COLO829 (cell line): ENCODE data around the gene WDR7.
A peak's percentile ranks its signal among the peaks of the same experiment; 100 is the strongest.

Experiments used
- DNase-seq: peaks from one replicate; pipeline ENCODE4 v3.0.0; 2012; ENCODE audit warnings: low spot score

WDR7 gene

DNA sequence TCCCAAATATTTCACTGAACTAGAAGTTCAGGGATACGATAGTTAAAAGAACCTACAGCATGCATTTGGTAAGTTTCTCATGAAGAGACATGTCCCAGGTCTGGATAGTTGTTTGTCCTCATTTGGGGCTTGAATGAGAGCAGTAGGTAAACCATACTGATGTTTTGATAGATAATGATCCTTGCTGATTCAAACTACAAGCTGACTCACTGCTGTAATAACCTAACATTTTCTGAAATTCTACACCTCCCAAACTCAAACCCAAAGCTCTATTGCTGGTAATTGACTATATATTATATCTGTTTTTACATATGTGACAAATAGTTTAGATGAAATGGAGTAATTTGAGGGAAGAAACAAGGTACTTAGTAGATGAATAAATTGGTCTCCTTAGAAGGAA lies 341.6 kb downstream of the WDR7 start:
- DNase-seq = no peak

DNA sequence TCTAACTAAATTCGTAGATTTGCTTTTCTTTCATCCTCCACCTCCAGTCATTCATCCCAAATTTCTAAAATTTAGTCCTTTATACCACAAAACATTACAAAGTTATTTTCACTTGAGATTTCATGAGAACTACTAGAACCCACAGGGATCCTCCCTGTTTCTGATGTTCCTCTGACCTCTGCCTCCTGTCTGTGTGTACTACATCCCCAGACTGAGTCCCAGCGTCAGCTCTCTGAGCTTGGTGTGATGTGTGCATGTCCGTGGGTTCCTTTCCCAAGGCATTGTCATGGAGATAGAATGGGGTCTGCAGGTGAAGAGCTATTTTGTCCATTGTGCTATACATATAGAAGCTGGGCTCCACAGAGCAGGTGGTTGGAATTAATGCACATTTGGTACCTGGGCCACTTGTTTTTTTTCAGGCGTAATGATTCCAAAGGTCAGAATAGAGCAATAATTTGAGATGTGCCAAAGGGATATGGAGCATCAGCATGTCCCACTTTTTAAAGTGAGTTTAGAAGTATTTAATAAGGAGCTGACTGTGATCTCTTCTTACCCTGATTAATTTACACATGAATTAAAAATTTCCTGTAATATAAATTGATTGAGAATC lies 344.5 kb downstream of the WDR7 start:
- no peak for DNase-seq

DNA sequence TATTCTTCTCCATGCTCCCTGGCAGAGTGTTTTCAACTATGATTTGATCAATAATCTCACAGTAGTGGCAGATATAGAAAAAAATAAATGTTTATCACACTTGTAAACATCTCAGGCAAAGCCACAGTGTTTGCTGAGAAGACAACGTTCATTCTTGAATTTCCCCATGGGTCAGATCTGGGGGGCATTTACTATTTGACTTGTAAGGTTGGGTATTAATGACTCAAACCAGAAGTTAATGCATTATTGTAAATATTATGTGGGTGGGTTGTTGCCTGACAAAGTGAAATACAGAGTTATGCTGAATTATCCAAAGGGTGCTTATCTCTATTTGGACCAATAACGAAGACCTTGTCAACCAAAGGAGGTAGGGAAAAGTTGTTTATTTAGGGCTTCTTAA lies 346.0 kb downstream of the WDR7 start:
- DNase-seq = no peak

DNA sequence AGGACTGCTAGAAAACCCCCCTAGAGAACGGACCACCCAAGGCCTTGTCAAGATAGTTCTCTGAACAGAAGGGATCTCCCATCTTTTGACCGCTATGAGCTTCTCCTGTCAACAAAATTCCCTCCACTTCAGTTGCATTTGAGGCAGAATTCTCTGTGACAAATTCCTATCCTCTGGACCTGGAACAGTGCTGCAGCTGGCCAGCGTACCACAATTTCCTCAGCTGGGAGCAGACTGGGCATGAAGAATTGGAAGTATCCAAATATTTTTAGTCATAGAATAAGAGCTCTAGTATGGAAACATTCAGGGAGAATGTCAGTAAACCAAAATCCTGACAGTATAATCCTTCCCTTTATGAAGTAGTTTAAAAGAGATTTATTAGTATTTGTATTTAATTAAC lies 348.7 kb downstream of the WDR7 start:
- DNase-seq = no peak

DNA sequence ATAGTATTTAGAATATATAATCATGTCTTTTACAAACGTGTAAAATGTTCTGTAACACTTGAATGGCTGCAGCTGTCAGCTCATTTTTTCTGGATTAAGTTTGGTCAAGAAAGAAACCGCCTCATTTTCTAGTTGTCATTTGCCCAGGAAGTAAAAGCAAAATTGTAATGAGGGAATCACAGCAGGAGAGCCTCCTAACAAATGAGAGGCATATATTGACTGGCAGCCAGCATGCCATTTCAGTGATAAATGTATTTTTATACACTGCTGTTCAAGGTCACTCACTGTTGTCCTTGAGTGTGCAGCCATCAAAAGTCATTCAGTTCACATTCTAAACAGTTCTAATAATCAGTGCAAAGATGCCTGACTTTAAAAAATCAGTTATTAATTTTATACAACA lies 351.5 kb downstream of the WDR7 start:
- no peak for DNase-seq

DNA sequence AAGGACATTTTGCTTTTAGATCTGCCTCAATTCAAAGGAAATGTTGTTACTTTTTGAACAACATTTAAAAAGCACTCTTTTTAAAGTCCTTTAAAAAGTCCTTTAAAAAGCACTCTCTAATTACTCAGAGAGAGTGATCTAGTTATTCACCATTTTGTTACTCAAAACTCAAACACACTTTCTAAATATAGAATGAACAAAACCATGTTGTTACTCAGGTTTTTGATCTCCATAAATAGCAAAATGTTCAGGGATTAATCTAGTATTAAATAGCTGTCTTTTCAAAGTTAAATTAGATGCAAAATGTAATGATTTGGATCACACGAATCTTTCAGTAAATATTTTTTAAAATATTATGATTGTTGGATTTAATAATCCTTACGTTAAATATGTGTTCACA lies 352.2 kb downstream of the WDR7 start:
- DNase-seq = no peak

DNA sequence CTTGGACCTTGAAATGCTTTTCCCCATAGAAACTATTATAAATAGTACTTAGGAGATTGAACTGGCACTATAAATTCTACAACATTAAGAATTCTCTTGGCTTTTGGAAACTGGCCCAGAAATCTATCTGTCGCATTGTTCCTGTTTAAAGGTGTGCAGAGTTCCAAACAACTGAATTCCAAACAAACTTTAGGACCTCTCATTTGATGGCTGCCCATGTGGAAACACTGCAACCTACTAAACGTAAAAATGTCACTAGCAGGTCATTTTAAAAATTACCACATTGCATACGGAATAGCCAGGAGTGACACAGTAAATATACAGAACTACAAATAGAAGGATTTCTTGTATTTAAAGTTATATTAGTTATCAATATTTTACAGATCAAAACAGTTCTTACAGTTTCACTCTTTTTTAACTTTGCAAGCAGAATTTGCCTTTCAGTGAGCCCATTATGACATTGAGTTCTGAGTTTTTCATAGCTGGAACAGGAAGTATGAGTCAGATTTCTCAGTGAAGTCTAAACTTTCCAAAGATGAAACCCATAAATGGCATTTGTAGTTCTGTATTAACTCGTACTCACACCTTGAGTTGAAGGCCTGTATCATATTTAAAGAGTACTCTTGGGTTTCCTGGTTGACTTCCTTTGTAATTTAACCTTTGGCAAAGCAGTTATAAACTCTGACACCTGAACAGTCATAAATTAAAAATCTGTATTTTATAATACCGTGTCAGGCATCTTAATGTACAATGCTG lies 353.4 kb downstream of the WDR7 start:
- DNase-seq = peak; percentile 34

DNA sequence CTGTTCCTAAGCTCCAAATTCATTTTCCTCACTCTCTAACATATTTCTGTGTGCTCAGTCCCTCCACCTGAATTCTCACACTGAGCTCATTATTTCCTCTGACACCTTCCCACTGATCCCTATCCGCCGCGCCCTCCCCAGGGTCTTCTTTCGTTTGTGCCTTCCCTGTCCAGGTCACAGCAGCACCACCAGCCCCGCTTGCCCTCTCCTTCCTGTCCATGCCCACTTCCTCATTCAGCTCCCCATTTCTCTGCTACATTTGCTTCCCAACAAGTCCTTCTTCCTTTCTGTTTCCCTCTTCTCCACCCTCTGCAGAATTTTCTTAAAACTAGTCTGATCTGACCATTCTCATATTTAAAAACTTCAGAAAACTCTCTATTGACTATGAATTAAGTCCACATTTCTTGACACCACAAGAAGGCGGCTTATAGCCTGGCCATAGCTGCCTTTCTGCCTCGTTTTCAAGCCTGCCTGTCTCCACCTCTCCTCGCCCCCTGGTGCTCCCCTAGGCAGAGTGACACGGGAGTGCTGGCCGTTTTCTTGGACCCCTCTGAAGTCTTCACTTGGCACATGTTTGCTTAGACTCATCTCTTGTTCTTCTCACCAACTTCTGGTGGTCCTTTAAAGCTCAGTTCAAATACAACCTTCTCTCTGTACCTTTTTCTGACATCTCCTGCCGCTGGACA lies 357.0 kb downstream of the WDR7 start:
- DNase-seq = no peak

DNA sequence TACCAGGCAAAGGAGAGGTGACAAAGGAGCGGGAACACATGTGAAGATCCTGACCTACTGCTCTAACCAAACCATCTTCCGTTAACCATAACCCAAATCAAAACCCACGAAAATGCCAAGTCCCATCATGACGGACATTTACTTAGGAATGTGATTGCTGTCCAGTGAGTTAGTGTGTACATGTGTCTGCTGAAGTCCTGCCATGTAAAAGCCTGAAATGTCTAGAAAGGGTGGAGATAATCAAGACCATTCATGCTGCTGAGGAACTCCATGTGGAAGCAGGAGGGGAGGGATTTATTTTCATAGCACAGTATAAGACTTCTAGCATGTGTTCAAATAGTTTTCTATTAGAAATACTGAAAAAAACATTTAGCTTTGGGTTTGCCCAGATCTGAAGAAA lies 358.7 kb downstream of the WDR7 start:
- no peak for DNase-seq

DNA sequence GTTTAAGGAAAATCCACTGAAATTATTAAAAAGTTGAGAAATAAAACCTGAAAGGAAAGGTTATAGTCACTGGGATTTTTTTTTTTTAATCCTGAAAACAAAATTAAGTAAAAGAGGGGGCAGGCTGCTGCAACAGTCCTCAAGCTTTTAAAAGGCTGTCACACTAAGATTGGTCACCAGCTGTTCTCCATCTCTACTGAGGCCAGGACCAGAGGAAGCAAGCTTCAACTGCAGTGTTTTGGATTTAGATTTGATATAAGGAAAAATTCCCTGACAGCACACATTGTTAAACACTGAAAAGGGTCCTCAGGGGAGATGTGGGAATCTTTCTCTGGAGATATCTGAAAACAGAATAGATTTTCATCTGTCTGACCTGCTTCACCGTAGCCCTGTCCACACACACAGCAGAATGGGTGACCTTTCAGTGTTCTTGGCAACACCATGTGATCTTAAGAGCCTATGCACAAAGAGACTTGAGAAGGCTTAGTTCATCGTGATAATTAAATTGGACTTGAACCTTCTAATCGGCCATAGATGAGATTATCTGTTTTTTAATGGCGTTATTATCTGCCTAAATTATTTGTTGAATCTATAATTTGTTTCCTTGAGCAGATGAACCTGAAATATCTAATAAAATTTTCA lies 363.7 kb downstream of the WDR7 start:
- DNase-seq = no peak

DNA sequence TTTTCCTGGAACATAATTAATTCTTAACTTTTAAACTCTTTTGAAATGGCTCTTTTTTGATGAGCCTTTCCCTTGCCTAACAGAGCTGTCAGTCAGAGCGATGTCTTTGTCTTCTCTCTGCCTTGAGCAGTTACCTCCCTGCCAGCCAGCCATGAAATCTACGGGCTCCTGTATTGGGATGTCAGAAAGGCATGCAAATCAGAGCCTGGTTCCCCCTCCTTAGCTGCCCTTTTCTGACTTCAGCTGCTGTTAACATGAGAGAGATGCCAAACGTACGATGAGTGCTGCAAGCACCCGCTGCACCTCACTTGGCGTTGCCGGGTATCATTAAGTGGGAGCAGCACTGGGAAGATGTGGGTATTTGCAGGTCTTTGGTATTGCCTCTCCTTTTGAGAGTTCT lies 364.3 kb downstream of the WDR7 start:
- DNase-seq = no peak

DNA sequence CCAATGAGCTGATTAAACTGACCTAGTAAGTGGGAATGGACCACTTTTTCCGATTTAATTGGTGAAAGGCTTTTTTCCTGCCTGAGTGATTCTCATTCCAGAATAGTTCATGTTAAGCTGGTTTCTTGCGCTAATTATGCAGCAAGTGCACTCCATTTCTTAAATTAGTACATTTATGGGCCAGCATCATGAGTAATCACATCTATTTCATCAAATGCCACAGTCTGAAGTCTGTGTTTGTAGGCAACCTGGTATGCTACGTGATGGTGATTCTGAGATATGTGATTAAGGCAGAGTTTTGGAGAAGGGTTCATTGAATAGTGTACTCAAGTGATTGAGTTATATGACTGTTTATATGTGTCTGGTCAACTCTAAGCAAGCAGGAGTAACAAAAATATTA lies 367.7 kb downstream of the WDR7 start:
- no peak for DNase-seq

DNA sequence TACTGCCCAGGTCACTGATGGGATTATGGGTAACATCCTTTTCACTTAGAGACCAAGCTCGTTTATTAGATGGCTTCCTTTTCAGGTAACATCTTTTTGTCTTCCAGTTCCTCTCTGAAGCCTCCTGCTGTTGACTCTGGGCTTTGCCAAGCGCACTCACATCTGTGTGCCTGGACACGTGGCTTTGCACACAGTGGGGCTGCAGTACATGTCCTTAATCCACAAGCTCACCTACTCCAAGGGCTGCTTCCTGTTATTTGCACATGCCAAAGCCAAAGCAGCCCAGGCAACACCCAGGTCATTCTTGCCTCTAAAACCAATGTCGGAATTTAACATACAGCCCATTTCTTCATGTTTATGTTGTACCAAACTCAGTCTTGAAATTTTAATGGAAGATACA lies 371.6 kb downstream of the WDR7 start:
- DNase-seq = no peak

DNA sequence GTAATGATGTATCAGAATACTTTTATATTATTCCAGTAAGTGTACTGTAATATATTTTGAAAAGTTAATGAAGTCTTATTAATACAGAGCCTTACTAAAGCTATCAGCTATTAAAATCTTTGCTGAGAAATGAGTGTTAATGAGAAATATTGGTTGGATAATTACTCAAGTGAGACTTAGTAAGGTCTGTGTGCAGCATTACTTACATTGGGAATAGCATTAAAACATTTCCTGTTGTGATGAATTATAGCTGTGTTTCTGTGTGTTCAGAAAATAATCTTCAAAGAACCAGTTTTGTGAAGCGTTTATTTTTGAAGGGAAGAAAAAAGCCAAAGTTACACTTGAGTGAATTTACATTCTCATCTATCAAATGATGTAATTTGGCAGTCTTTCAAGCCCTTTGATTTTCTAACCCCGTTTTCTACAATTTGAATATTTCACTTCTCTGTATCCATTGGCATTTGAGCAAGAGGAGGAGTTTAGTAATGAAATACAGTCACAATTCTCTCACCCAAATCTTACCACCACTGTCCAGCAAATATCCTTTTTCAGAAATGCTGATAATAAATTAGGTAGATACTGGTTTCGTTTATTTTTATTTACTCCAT lies 372.2 kb downstream of the WDR7 start:
- DNase-seq = no peak

DNA sequence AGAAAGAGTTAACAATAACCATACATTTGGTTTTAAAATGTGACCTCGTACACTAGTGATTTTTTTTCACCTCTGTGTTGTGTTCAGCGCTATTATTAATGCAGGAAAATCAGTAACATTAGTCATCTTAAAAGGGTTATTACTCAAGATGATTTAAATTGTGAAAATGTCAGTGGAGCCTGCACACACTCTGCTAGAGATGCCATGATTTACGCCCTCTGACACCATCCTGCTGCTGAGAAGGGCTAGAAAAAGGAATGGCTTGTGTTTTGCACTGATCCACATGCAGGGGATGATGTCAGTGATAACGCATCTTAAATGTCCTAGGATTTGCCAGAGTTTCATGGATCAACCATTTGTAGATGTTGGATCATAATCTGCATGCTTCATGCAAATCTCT lies 374.4 kb downstream of the WDR7 start:
- DNase-seq = no peak

DNA sequence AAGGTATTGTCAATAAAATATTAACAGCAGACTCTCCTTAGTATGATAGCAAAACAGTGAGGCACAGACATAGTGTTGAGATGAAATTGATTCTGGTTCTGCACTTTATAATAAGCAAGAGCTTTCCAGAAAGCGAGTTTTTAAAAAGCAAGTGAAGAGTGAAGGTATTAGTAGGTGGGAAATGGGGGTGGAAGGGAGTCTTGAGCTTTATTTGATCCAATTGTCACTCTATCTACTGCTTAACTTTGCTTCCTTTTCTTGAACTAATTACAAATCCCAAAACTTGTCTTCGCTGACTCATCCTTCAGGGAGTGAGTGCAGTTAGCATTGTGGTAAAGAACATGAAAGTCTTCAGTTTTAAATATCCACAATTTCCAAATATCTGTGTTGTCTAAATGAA lies 375.2 kb downstream of the WDR7 start:
- DNase-seq = no peak

DNA sequence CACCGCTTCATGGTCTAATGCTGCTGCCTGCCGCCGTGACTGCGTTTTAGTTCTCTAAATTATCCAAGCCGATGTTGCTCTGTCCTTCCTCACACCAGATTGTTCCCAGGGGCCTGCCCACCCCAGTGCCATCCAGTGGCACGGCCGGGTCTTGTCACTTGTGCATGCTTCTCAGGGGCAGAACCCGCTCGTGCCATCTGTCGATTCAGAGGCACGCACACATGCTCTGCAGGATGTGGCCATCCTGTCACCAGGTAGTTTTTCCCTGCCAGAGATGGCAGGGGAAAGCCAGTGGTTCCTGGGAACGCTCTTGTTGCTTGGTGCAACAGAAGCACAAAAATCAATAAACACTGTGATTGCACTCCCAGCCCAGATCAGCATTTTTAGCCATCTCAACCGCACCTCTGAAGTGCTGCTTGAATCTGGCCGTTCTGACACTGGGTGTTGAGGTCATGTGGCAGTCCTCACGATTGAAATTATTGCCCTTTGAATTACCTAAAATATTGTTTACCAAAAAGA lies 376.1 kb downstream of the WDR7 start:
- no peak for DNase-seq

DNA sequence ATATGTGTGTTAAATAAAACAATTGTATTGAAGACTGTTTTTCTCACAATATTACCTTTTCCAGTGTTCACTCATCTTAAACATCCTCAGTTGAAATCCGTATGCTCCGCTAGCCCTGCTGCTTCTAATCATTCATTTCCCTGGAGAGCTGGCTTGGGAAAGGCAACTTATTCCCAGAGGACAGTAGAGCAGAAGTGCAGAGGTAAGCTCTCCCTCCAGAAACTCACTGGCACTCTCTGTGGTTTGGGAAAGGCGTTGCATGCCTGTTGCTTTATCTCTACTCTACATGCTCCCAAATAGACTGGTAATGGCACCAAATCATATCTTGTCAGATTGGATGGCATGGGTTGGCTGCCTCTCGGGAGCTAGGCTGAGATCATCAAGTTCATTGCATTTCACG lies 378.6 kb downstream of the WDR7 start:
- no peak for DNase-seq

DNA sequence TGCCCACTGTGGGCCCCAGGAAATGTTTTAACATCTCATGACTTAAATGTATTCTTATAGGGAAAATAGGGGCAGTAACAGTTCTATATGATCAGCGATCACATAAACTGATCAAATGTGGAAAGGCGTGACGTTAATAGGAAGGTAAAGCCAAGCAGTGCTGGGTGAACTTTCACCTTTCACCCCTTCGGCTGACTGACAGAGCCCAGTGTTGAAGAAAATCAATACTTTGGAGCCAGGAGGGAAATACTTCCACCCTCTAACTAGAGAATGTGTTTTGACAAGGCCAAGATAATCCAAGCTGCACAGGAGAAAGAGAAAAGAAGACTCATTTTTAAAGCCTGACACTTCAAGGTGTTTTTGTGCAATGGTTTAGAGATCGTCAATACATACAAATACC lies 379.3 kb downstream of the WDR7 start:
- no peak for DNase-seq

DNA sequence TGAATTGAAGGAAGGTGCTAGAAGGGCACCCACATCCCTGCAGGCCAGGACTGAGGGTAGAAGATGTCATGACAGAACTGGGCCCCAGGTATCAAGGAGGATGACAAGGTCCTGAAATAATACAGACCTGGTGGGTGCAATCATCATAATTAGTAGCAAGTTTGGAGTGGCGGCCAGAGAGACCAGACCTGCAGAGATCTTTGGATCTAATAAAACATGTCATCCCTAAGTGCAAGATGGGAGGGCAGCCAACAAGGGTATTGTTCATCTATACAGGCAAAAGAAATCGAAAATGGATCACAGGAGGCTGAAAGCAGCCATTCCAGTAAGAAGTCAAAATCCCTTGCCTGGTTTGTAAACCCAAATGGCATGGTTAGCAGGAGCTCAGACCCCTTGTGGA lies 384.4 kb downstream of the WDR7 start:
- no peak for DNase-seq

DNA sequence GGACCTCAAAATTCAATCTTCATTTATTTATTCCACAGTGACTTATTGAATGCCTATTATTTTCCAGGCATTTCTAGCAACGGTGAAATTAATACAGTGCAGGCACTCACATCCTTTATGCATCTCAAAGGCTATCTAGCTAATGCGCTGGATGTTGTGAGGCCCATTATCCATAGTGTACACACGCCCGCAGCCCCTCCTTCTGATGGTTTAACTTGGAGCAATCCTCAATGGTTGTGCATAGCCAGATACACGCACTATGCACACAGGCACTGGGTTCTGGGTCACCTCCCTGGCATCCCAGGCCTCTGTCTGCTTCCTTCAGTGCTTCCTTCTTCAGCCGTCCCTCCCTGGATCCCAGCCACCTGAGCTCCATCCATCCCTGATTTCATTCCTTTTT lies 387.2 kb downstream of the WDR7 start:
- no peak for DNase-seq

DNA sequence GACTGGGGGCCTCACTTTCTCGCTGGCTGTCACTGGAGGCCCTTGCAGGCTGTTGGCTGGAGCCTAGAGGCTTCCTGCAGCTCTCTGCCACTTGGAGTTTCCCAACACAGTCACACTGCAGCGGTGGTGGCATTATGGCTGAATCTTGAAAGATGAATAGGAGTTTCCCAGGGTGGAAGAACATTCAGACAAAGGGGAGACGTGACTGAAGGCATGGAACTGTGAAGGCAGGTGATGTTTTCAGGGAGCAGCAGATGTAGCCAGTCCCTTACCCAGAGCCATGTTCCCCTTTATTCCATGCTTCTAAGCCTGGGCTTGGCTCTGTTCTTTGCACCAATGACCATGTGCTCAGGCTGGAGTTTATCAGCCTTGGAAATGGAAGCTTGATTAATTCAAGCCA lies 389.0 kb downstream of the WDR7 start:
- no peak for DNase-seq
